Suprapubic skin (tissue), 4 donors: ENCODE results near the gene CLEC16A. TPM values are rescaled to one million over a fixed set of nuclear protein-coding genes. Genes with fewer than 3 reads are reported as not detected.
A peak's percentile ranks its signal among the peaks of the same experiment; 100 is the strongest.

Experiments
- DNase-seq, 2 donors: peaks; one replicate each; pipeline ENCODE4 v3.0.0-alpha.2; 2019; ENCODE audit warnings: low spot score in 2 of 2
- H3K27ac ChIP-seq: fragments of 200-600 bp; sonication (generic); one replicate; pipeline ENCODE4 v1.5.1; 2019
- H3K27me3 ChIP-seq: fragments of 200-600 bp; sonication (generic); one replicate; pipeline ENCODE4 v1.5.1; 2019
- H3K36me3 ChIP-seq: fragments of 200-600 bp; sonication (generic); one replicate; pipeline ENCODE4 v1.5.1; 2019
- H3K4me1 ChIP-seq: fragments of 200-600 bp; sonication (generic); one replicate; pipeline ENCODE4 v1.5.1; 2019
- H3K4me3 ChIP-seq: fragments of 200-600 bp; sonication (generic); one replicate; pipeline ENCODE4 v1.5.1; 2019; ENCODE audit warnings: mild to moderate bottlenecking
- H3K9me3 ChIP-seq: fragments of 200-600 bp; sonication (generic); one replicate; pipeline ENCODE4 v1.5.1; 2019
- EP300 ChIP-seq: sonication (generic); formaldehyde crosslinking; IDR thresholded peaks from one replicate; pipeline ENCODE4 v1.6.1; 2017; ENCODE audit warnings: antibody characterized with exemption
- POLR2A ChIP-seq, 2 donors: fragments of 450-650 bp; IDR thresholded peaks; one replicate each; pipeline ENCODE4 v1.6.1; 2017; ENCODE audit warnings: antibody characterized with exemption in 2 of 2, mild to moderate bottlenecking in 2 of 2, moderate library complexity in 2 of 2
- POLR2AphosphoS5 ChIP-seq, 3 donors: sonication (generic); formaldehyde crosslinking; IDR thresholded peaks; one replicate each; pipeline ENCODE4 v1.6.1; 2017; ENCODE audit warnings: antibody characterized with exemption in 3 of 3
- WGBS: methylation state at CpG from one replicate; pipeline ENCODE4 v1.1.5; 2018; 5-methylcytosine and 5-hydroxymethylcytosine counted together
- total RNA-seq, 4 donors: library from RNA; depleted of rRNA; stranded (reverse); fragments of >200 nt; gene quantifications; one replicate each; pipeline ENCODE4 v1.1.0, GENCODE V29; 2016
- TF ChIP-seq, protein P1 (sequence below), 2 donors: fragments of 200-600 bp in 1 of 2; fragments of 450-650 bp in 1 of 2; sonication (generic) in 1 of 2; IDR thresholded peaks; one replicate each; pipeline ENCODE4 v1.5.1; 2016 to 2019; ENCODE audit warnings: antibody characterized with exemption in 2 of 2, mild to moderate bottlenecking in 1 of 2, moderate library complexity in 1 of 2

Gene CLEC16A
- total RNA-seq, 4 donors from 2014 or later = 37.2 to 62.3 (median 39.0) TPM

DNA sequence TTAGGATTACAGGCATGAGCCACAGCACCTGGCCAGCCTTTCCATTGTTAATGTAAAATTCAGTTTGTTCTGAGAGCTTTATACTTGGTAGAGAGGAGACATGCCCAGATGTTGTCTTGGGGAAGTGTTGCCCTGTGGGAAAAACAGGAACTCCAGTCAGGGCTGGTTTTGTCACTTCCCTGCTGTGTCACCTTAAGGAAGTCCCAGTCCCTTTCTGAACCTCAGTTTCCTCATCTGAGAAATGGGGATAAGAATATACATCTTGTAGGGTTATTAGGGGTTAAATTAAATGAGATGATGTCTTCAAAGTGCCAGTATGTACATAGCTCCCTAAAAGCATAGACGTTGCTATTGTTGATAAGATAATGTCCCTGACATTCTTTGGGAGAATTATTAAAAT, 25.3 kb downstream of the CLEC16A start:
- TF ChIP-seq, protein P1, sequence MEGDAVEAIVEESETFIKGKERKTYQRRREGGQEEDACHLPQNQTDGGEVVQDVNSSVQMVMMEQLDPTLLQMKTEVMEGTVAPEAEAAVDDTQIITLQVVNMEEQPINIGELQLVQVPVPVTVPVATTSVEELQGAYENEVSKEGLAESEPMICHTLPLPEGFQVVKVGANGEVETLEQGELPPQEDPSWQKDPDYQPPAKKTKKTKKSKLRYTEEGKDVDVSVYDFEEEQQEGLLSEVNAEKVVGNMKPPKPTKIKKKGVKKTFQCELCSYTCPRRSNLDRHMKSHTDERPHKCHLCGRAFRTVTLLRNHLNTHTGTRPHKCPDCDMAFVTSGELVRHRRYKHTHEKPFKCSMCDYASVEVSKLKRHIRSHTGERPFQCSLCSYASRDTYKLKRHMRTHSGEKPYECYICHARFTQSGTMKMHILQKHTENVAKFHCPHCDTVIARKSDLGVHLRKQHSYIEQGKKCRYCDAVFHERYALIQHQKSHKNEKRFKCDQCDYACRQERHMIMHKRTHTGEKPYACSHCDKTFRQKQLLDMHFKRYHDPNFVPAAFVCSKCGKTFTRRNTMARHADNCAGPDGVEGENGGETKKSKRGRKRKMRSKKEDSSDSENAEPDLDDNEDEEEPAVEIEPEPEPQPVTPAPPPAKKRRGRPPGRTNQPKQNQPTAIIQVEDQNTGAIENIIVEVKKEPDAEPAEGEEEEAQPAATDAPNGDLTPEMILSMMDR (IDR thresholded peaks at IDR 0.05) = no peak
- TF ChIP-seq EP300 (no peak), POLR2AphosphoS5 (IDR thresholded peaks at IDR 0.05) (no peak), POLR2A (IDR thresholded peaks at IDR 0.05) (no peak)

DNA sequence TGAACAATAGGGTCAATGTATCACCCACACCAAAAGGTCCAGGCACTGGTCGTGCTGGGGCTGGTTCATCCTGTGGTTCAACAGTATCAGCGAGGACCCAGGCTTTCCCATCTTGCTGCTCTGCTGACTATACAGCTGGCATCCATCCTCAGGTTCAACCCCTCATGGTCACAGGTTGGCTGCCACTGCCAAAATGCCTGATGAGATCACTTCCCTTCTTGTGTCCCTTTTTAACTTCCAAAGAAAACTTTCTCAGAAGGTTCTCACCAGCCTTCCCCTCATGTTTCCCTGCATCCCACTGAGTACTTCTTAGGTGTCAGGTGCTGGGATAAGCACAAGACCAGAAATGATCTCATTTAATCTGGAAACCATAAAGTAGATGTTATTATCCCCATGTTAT, 25.7 kb downstream of the CLEC16A start:
- TF ChIP-seq POLR2AphosphoS5 (IDR thresholded peaks at IDR 0.05) (no peak), EP300 (no peak), POLR2A (IDR thresholded peaks at IDR 0.05) (no peak)
- TF ChIP-seq, protein P1 (IDR thresholded peaks at IDR 0.05) = no peak
- 92% methylated on average over 2 of the region's 2 CpGs for WGBS
- no peak for DNase-seq
- H3K36me3 ChIP-seq = peaks cover 20% of the 10 kb centered on the region
- H3K9me3 ChIP-seq = no peaks in the 10 kb centered on the region
- no peak overlapping the region for H3K4me3 ChIP-seq
- H3K4me1 ChIP-seq = peaks cover 9% of the 10 kb centered on the region
- no peak overlapping the region for H3K27ac ChIP-seq
- H3K27me3 ChIP-seq = no peaks in the 10 kb centered on the region

More for the DNA sequence above, 25.3 kb downstream of the CLEC16A start:
- no peak overlapping the region for H3K27ac ChIP-seq
- no peaks in the 10 kb centered on the region for H3K27me3 ChIP-seq
- H3K9me3 ChIP-seq = no peaks in the 10 kb centered on the region
- DNase-seq = no peak
- peaks cover 20% of the 10 kb centered on the region for H3K36me3 ChIP-seq
- WGBS = 75% methylated on average over 1 of the region's 1 CpG
- no peak overlapping the region for H3K4me3 ChIP-seq
- H3K4me1 ChIP-seq = peaks cover 9% of the 10 kb centered on the region

DNA sequence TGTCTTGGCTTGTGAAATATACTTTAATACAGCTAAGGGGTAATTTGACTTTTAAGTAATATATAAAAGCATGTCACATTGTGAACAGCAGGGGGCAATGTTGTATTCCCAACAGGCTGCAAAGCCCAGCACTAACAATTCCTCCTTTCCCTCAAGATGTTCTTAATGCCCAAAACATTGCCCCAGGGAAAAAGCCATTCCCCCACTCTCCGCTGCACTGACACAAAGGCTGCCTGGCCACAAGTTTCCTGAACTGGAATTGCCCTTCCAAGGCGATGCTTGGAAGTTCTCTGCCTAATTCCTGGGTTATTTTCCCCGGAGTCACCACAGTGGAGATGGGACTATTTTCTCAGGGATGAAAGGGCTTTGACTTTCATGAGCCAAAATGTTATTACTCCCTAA, 27.2 kb downstream of the CLEC16A start:
- Histone ChIP-seq H3K9me3 (no peaks in the 10 kb centered on the region), H3K36me3 (peaks cover 16% of the 10 kb centered on the region), H3K27ac (no peak overlapping the region), H3K27me3 (no peaks in the 10 kb centered on the region), H3K4me1 (peaks cover 9% of the 10 kb centered on the region), H3K4me3 (no peak overlapping the region)
- TF ChIP-seq, protein P1 (IDR thresholded peaks at IDR 0.05) = peak; percentile 63 to 88
- TF ChIP-seq POLR2A (IDR thresholded peaks at IDR 0.05) = no peak
- DNase-seq = no peak
- 41% methylated on average over 3 of the region's 3 CpGs for WGBS

DNA sequence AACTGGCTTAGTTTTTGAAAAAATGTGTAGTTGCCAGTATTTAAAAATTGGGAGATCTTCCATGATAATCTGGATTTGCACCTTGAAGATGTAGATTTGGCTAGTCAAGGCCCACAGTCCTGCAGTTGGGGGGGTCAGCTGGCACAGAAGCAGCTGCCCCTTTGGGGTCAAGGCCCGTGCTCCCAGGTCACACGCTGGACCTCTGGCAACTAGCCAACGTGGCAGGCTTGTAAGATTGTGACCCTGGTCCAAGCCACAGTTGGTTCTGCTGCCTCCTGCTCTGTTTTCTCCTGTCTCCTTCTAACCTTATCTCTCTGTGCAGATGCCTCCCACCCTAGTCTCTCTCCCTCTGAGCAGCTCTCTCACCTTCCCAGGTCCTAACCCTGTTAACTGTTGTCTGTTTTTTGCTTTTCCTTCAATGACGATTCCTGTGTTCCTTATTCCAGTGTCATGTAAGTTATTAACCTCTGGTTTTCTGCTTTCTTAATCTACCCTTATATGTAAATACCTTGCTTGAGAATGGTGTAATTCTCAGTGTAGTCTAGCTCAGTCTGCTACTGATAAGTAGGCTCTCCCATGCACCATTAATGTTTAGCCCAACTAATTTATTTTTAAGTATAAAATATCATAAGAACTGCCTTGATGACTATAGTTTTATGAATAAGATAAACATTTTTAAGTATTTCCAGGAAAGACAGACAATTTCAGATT, 27.9 kb downstream of the CLEC16A start:
- H3K36me3 ChIP-seq = peaks cover 12% of the 10 kb centered on the region
- 44% methylated on average over 4 of the region's 4 CpGs for WGBS

DNA sequence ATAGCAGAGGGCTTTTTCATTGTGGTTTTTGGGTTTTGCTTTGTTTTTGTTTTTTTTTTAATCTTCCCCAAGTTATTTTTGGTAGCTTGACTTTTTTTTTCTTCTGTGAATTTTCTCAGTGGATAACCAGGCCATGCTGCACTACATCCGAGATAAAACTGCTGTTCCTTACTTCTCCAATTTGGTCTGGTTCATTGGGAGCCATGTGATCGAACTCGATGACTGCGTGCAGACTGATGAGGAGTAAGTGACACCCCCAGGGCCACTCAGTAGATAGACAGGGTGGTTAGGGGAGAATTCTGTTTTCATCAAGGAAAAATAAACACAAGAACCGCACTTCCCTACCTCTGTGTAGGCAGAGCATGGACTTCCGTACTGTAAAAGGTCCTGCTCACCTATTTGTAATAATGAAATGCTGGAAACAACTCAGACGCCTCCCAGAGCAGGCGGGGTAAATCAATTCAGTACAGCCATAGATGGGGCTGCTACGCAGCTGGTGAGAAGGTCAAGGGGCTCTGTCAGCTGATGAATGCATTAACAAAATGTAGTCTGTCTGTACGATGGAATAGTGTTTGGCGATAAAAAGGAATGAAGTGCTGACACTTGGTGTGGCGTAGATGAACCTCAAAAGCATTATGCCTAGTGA, 28.6 kb downstream of the CLEC16A start:
- DNase-seq = no peak
- peaks cover 14% of the 10 kb centered on the region for H3K36me3 ChIP-seq
- 86% methylated on average over 12 of the region's 12 CpGs for WGBS
- H3K4me1 ChIP-seq = peaks cover 9% of the 10 kb centered on the region
- no peak overlapping the region for H3K27ac ChIP-seq
- no peaks in the 10 kb centered on the region for H3K27me3 ChIP-seq
- no peaks in the 10 kb centered on the region for H3K9me3 ChIP-seq
- TF ChIP-seq POLR2A (IDR thresholded peaks at IDR 0.05) (no peak), EP300 (no peak), POLR2AphosphoS5 (IDR thresholded peaks at IDR 0.05) (no peak)
- TF ChIP-seq, protein P1 (IDR thresholded peaks at IDR 0.05) = no peak
- no peak overlapping the region for H3K4me3 ChIP-seq

More for the DNA sequence above, 27.9 kb downstream of the CLEC16A start:
- Histone ChIP-seq H3K27me3 (no peaks in the 10 kb centered on the region), H3K27ac (no peak overlapping the region), H3K4me1 (peaks cover 9% of the 10 kb centered on the region), H3K9me3 (no peaks in the 10 kb centered on the region), H3K4me3 (no peak overlapping the region)
- TF ChIP-seq, protein P1 (IDR thresholded peaks at IDR 0.05) = no peak
- no peak for DNase-seq
